Erythroblast (primary cell): ENCODE measurements around the gene PIGC.

Experiments used
- GATA1 ChIP-seq: IDR thresholded peaks from 2 replicates; pipeline ENCODE4 v1.6.1; 2011; ENCODE audit warnings: low read depth, mild to moderate bottlenecking, control low read depth, low read length, moderate library complexity
- POLR2A ChIP-seq: IDR thresholded peaks from 2 replicates; pipeline ENCODE4 v1.6.1; 2011; ENCODE audit warnings: mild to moderate bottlenecking, low read length

DNA sequence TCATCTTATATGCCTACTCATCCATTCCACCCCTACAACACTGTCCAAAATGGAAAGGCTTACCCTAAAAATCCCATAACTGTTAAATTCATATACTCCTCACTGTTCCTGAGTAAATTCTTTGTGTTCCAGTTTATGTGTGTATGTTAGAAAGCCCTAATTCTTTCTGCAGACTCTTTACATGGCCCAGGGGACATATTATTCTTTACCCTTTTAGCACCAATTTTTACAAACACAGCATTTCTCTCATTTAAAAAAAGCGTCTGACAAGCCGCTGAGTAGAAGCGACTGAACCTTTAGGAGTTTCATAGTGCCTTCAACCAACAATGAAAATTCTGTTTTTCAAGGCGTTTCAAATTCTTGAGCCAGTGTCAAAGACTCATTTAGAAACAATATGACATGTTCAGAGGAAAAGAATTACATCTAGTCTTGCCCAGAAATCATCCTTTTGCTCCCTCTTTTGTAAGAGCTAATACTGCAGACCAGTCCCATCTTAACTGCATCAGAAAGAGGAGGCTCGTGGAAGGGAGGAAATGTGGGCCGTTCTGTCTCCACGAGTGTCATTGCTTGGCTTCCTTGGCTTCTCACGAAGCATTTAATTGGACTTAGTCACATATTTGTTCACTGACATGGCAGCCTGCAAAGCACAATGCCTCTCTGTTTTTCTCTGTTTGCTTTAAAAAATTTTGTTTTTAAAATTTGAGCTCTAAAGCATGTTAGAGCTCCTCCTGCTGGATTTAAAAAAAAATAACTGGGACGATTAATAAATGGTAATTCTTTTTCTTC is 44.7 kb downstream of the PIGC start:
- TF ChIP-seq POLR2A (no peak), GATA1 (no peak)
